GM18508 (cell line): ENCODE data around the gene NAP1L2.
"Not testable (repeated sequence)": the region's sequence is repeated elsewhere in the genome, so short reads cannot be mapped to it uniquely, and the experiment has no call there.

Source experiments
- ATAC-seq: cut with Tn5 transposase; IDR thresholded peaks from one replicate; pipeline ENCODE4 v1.9.1; 2021; ENCODE audit warnings: moderate number of reproducible peaks; ENCODE audit not compliant: insufficient read depth, unreplicated experiment

NAP1L2 gene

GRCh38 chrX:73214426-73215094, at the start of gene NAP1L2:
TSS of gene NAP1L2 (minus strand) at chrX:73214851. CDS start at chrX:73214492, 359 bp downstream.
- ATAC-seq = peak; percentile 71

- no peak for ATAC-seq
Measured at GRCh38 chrX:73262991-73263390, 48.3 kb upstream of the NAP1L2 start.

- no peak for ATAC-seq
Measured at GRCh38 chrX:73239242-73239641, 24.6 kb upstream of the NAP1L2 start.

- ATAC-seq = no peak
Measured at GRCh38 chrX:73217621-73218020, 3.0 kb upstream of the NAP1L2 start.

GRCh38 chrX:73215246-73215645, 595 bp upstream of the NAP1L2 start:
- no peak for ATAC-seq

GRCh38 chrX:73213734-73214425, 771 bp downstream of the NAP1L2 start:
- ATAC-seq = no peak

GRCh38 chrX:73206366-73206765, 8.3 kb downstream of the NAP1L2 start:
- no peak for ATAC-seq

GRCh38 chrX:73182502-73183114, 32.0 kb downstream of the NAP1L2 start:
- ATAC-seq = no peak

- not testable (repeated sequence) for ATAC-seq
Measured at GRCh38 chrX:73168945-73169344, 45.7 kb downstream of the NAP1L2 start.
